HFFc6 (cell line): ENCODE results near the gene COPE. TPM values are rescaled to one million over a fixed set of nuclear protein-coding genes. Genes with fewer than 3 reads are reported as not detected.

Source experiments
- DNase-seq: peaks from one replicate; pipeline ENCODE4 v3.0.0-alpha.2; 2018
- H3K27ac Mint-ChIP-seq: 2 replicates; pipeline ENCODE4 v1.8.0; 2020; ENCODE audit warnings: mild to moderate bottlenecking, mixed read lengths
- H3K27me3 Mint-ChIP-seq: 2 replicates; pipeline ENCODE4 v1.8.0; 2021; ENCODE audit warnings: mild to moderate bottlenecking, moderate library complexity, mixed read lengths; ENCODE audit not compliant: insufficient read depth
- H3K36me3 Mint-ChIP-seq: 2 replicates; pipeline ENCODE4 v1.8.0; 2021; ENCODE audit warnings: low read depth, mixed read lengths
- H3K4me1 Mint-ChIP-seq: 2 replicates; pipeline ENCODE4 v1.8.0; 2020; ENCODE audit warnings: low read depth, mixed read lengths
- H3K4me3 Mint-ChIP-seq: 2 replicates; pipeline ENCODE4 v1.8.0; 2020; ENCODE audit warnings: mild to moderate bottlenecking, moderate library complexity, mixed read lengths
- H3K9me3 Mint-ChIP-seq: 2 replicates; pipeline ENCODE4 v1.8.0; 2020; ENCODE audit warnings: mild to moderate bottlenecking, mixed read lengths
- CTCF ChIP-seq: fragments of 200-600 bp; sonication (generic); IDR thresholded peaks from 2 replicates; pipeline ENCODE4 v1.5.0; 2021; ENCODE audit warnings: antibody characterized with exemption, mild to moderate bottlenecking
- total RNA-seq, 6 experiments: library from RNA; stranded (reverse); fragmentation: NEBNext Ultra II Directional; extraction: Animal tissue kit (Norgen Biotek cat#: 25700); gene quantifications; 2 replicates in 1 of 6; 3 replicates in 5 of 6; pipeline ENCODE4 v1.2.3, GENCODE V29; 2021

The COPE gene
- total RNA-seq, 6 experiments from 2014 or later, result 268 to 315 (median 286) TPM

- Mint-ChIP-seq H3K4me1 (no peaks in the 10 kb centered on the region), H3K27me3 (peaks cover 11% of the 10 kb centered on the region), H3K36me3 (no peaks in the 10 kb centered on the region; the same call in 1 of the 2 replicates), H3K27ac (no peak overlapping the region), H3K9me3 (no peaks in the 10 kb centered on the region), H3K4me3 (no peak overlapping the region)
- no peak for TF ChIP-seq CTCF
- DNase-seq, result no peak
Measured at GRCh38 chr19:18900700-18901481, 18.3 kb downstream of the COPE start.

- no peaks in the 10 kb centered on the region for H3K9me3 Mint-ChIP-seq
- TF ChIP-seq CTCF, result no peak
- DNase-seq, result no peak
Measured at GRCh38 chr19:18899624-18900560, 19.3 kb downstream of the COPE start.

GRCh38 chr19:18898607-18899408 is 20.4 kb downstream of the COPE start:
- Mint-ChIP-seq H3K4me1 (no peaks in the 10 kb centered on the region), H3K4me3 (no peak overlapping the region), H3K36me3 (no peaks in the 10 kb centered on the region; the same call in 1 of the 2 replicates), H3K27ac (no peak overlapping the region), H3K9me3 (no peaks in the 10 kb centered on the region), H3K27me3 (peaks cover 11% of the 10 kb centered on the region)
- DNase-seq, result no peak
- 0 out of 2 replicates have a peak, but pooled peaks have one; percentile 7 for TF ChIP-seq CTCF

More at GRCh38 chr19:18899624-18900560, 19.3 kb downstream of the COPE start:
- Mint-ChIP-seq H3K27me3 (peaks cover 11% of the 10 kb centered on the region), H3K27ac (no peak overlapping the region), H3K36me3 (no peaks in the 10 kb centered on the region; the same call in 1 of the 2 replicates), H3K4me3 (no peak overlapping the region), H3K4me1 (no peaks in the 10 kb centered on the region)

GRCh38 chr19:18898081-18898606 is 21.0 kb downstream of the COPE start:
- H3K4me1 Mint-ChIP-seq, result no peaks in the 10 kb centered on the region
- H3K27ac Mint-ChIP-seq, result no peak overlapping the region
- no peak overlapping the region for H3K4me3 Mint-ChIP-seq
- peaks cover 11% of the 10 kb centered on the region for H3K27me3 Mint-ChIP-seq
- no peaks in the 10 kb centered on the region; the same call in 1 of the 2 replicates for H3K36me3 Mint-ChIP-seq
- H3K9me3 Mint-ChIP-seq, result no peaks in the 10 kb centered on the region
- TF ChIP-seq CTCF, result no peak
- no peak for DNase-seq
